GM08714 (cell line): ENCODE measurements around the gene RAB6A.

Experiments used
- H3K4me3 ChIP-seq: fragments of 200-500 bp; sonication (Bioruptor generic); 2 replicates; pipeline ENCODE4 v1.5.1; 2014; ENCODE audit warnings: mild to moderate bottlenecking, low read length, inconsistent platforms
- ZNF274 ChIP-seq: IDR thresholded peaks from 2 replicates; pipeline ENCODE4 v1.6.1; 2012; ENCODE audit warnings: mild to moderate bottlenecking, low read depth, low read length

RAB6A gene

GRCh38 chr11:73660497-73661034 lies 100.3 kb downstream of the RAB6A start:
- TF ChIP-seq ZNF274, result no peak
- H3K4me3 ChIP-seq, result no peak overlapping the region; the same call in 1 of the 2 replicates

GRCh38 chr11:73659961-73660360 lies 100.9 kb downstream of the RAB6A start:
- no peak for TF ChIP-seq ZNF274
- H3K4me3 ChIP-seq, result no peak overlapping the region

GRCh38 chr11:73656985-73657384 lies 103.9 kb downstream of the RAB6A start:
- no peak for TF ChIP-seq ZNF274
- H3K4me3 ChIP-seq, result no peak overlapping the region

- no peak overlapping the region for H3K4me3 ChIP-seq
- TF ChIP-seq ZNF274, result no peak
These were observed 105.2 kb downstream of the RAB6A start for GRCh38 chr11:73655686-73656085.

- H3K4me3 ChIP-seq, result no peak overlapping the region
- TF ChIP-seq ZNF274, result no peak
These were observed 106.3 kb downstream of the RAB6A start for GRCh38 chr11:73654482-73655021.

- H3K4me3 ChIP-seq, result no peak overlapping the region
- TF ChIP-seq ZNF274, result no peak
These were observed 106.9 kb downstream of the RAB6A start for GRCh38 chr11:73653996-73654395.

GRCh38 chr11:73652856-73653559 lies 107.9 kb downstream of the RAB6A start:
- no peak for TF ChIP-seq ZNF274
- no peak overlapping the region for H3K4me3 ChIP-seq

- TF ChIP-seq ZNF274, result no peak
- no peak overlapping the region for H3K4me3 ChIP-seq
These were observed 108.7 kb downstream of the RAB6A start for GRCh38 chr11:73652046-73652730.

- no peak for TF ChIP-seq ZNF274
- H3K4me3 ChIP-seq, result no peak overlapping the region
These were observed 109.2 kb downstream of the RAB6A start for GRCh38 chr11:73651661-73652045.

GRCh38 chr11:73651252-73651651 lies 109.6 kb downstream of the RAB6A start:
- TF ChIP-seq ZNF274, result no peak

GRCh38 chr11:73650400-73650799 lies 110.5 kb downstream of the RAB6A start:
- H3K4me3 ChIP-seq, result no peak overlapping the region
- TF ChIP-seq ZNF274, result no peak

More at GRCh38 chr11:73651252-73651651, 109.6 kb downstream of the RAB6A start:
- no peak overlapping the region for H3K4me3 ChIP-seq

GRCh38 chr11:73649206-73649605 lies 111.7 kb downstream of the RAB6A start:
- H3K4me3 ChIP-seq, result no peak overlapping the region
- TF ChIP-seq ZNF274, result no peak

GRCh38 chr11:73648571-73649046 lies 112.3 kb downstream of the RAB6A start:
- no peak for TF ChIP-seq ZNF274
- H3K4me3 ChIP-seq, result no peak overlapping the region

GRCh38 chr11:73648121-73648520 lies 112.8 kb downstream of the RAB6A start:
- H3K4me3 ChIP-seq, result no peak overlapping the region
- TF ChIP-seq ZNF274, result no peak
